ENCODE measurements around the gene CARNS1.

GRCh38 chr11:67468056-67468455 lies 52.6 kb downstream of the CARNS1 start:
- TF ChIP-seq ZNF274 (IDR thresholded peaks at IDR 0.05; ENCODE audit: low read depth, low read length) (no peak), YY1 (IDR thresholded peaks at IDR 0.05; ENCODE audit: insufficient read depth, insufficient read length) (no peak)
